SK-N-SH (cell line): ENCODE results near the gene SPDYC. TPM values are rescaled to one million over a fixed set of nuclear protein-coding genes. Genes with fewer than 3 reads are reported as not detected.

Experiments
- CTCF ChIA-PET: fragments of 300-600, 350-600 bp; formaldehyde crosslinking; extraction: SDS; loops from one replicate; lab custom pipeline; 2021; lab: Yijun Ruan, JAX
- POLR2A ChIA-PET: fragments of 350-600 bp; sonication (Branson Sonifier 250); formaldehyde crosslinking; extraction: SDS; loops from one replicate; lab custom pipeline; 2020; ENCODE audit warnings: antibody characterized with exemption, inconsistent platforms; lab: Yijun Ruan, JAX
- DNase-seq: peaks from one replicate; pipeline ENCODE4 v3.0.0; 2012
- H2AFZ ChIP-seq: fragments of 200-600 bp; sonication (generic); 2 replicates; pipeline ENCODE4 v1.8.1; 2016; ENCODE audit warnings: antibody characterized with exemption, mild to moderate bottlenecking, low read depth
- H3F3A ChIP-seq: fragments of 200-600 bp; sonication (generic); replicated peaks from 2 replicates; pipeline ENCODE3; 2016; ENCODE audit warnings: antibody characterized with exemption, mild to moderate bottlenecking; ENCODE audit not compliant: insufficient read depth
- H3K27ac ChIP-seq, 2 experiments: fragments of 200-500 bp in 1 of 2; fragments of 200-600 bp in 1 of 2; sonication (Bioruptor generic) in 1 of 2; sonication (generic), shearing (Covaris generic) in 1 of 2; 2 replicates each; pipeline versions ENCODE4 v1.5.1 to v1.6.1; 2014 to 2016; ENCODE audit warnings: low read depth in 2 of 2, inconsistent platforms in 1 of 2, low read length in 1 of 2, mild to moderate bottlenecking in 1 of 2, mixed read lengths in 1 of 2
- H3K27me3 ChIP-seq: fragments of 200-600 bp; sonication (generic), shearing (Covaris generic); 2 replicates; pipeline ENCODE4 v1.6.1; 2016; ENCODE audit warnings: mixed run types; ENCODE audit not compliant: insufficient read depth
- H3K36me3 ChIP-seq, 2 experiments: fragments of 200-500 bp in 1 of 2; fragments of 200-600 bp in 1 of 2; sonication (Bioruptor generic) in 1 of 2; sonication (generic) in 1 of 2; replicated peaks in 1 of 2; 2 replicates each; pipeline versions ENCODE3 to v1.5.1; 2014 to 2016; ENCODE audit warnings: low read length in 1 of 2, mild to moderate bottlenecking in 1 of 2; ENCODE audit not compliant: insufficient read depth in 2 of 2, control insufficient read depth in 1 of 2
- H3K4me1 ChIP-seq, 2 experiments: fragments of 200-500 bp in 1 of 2; fragments of 200-600 bp in 1 of 2; sonication (Bioruptor generic) in 1 of 2; sonication (generic), shearing (Covaris generic) in 1 of 2; 2 replicates each; pipeline versions ENCODE4 v1.5.1 to v1.6.1; 2014 to 2016; ENCODE audit warnings: low read depth in 1 of 2, low read length in 1 of 2, mixed run types in 1 of 2; ENCODE audit not compliant: insufficient read depth in 2 of 2, control insufficient read depth in 1 of 2
- H3K4me2 ChIP-seq: fragments of 200-600 bp; sonication (generic), shearing (Covaris generic); 2 replicates; pipeline ENCODE4 v1.6.1; 2017; ENCODE audit warnings: mixed run types
- H3K4me3 ChIP-seq, 2 experiments: fragments of 200-500 bp in 1 of 2; fragments of 200-600 bp in 1 of 2; sonication (Bioruptor generic) in 1 of 2; sonication (generic), shearing (Covaris generic) in 1 of 2; 2 replicates each; pipeline versions ENCODE4 v1.5.1 to v1.8.1; 2014 to 2016; ENCODE audit warnings: low read depth in 2 of 2, inconsistent platforms in 1 of 2, low read length in 1 of 2, mild to moderate bottlenecking in 1 of 2, mixed read lengths in 1 of 2, moderate library complexity in 1 of 2
- H3K79me2 ChIP-seq: fragments of 200-600 bp; sonication (generic); 2 replicates; pipeline ENCODE4 v1.8.1; 2017; ENCODE audit warnings: mild to moderate bottlenecking; ENCODE audit not compliant: insufficient read depth
- H3K9ac ChIP-seq: fragments of 200-600 bp; sonication (generic); 2 replicates; pipeline ENCODE4 v1.6.1; 2017; ENCODE audit warnings: mixed run types
- H3K9me2 ChIP-seq: fragments of 200-600 bp; sonication (generic); 2 replicates; pipeline ENCODE4 v1.6.1; 2017; ENCODE audit warnings: mixed run types
- H3K9me3 ChIP-seq: fragments of 200-600 bp; sonication (generic); 2 replicates; pipeline ENCODE4 v1.6.1; 2017; ENCODE audit warnings: mixed run types, mild to moderate bottlenecking, moderate library complexity
- H4K20me1 ChIP-seq: fragments of 200-600 bp; sonication (generic); 2 replicates; pipeline ENCODE4 v1.6.1; 2017; ENCODE audit warnings: mild to moderate bottlenecking, mixed run types; ENCODE audit not compliant: insufficient read depth
- CHD2 ChIP-seq: fragments of 150-350 bp; IDR thresholded peaks from 2 replicates; pipeline ENCODE4 v1.6.1; 2018; ENCODE audit warnings: low read length; ENCODE audit not compliant: partially characterized antibody
- CTCF ChIP-seq: fragments of 200-600 bp; sonication (generic); IDR thresholded peaks from 2 replicates; pipeline ENCODE4 v1.6.1; 2017; ENCODE audit warnings: antibody characterized with exemption, mild to moderate bottlenecking, moderate library complexity
- FOSL2 ChIP-seq: IDR thresholded peaks from 2 replicates; pipeline ENCODE4 v1.4.0; 2012; ENCODE audit warnings: low read depth, mild to moderate bottlenecking, moderate library complexity, borderline replicate concordance
- FOXM1 ChIP-seq: IDR thresholded peaks from 2 replicates; pipeline ENCODE4 v1.4.0; 2012; ENCODE audit warnings: low read depth, mild to moderate bottlenecking
- MEF2A ChIP-seq: IDR thresholded peaks from 2 replicates; pipeline ENCODE4 v1.4.0; 2012; ENCODE audit warnings: low read depth, borderline replicate concordance
- MXI1 ChIP-seq: IDR thresholded peaks from 2 replicates; pipeline ENCODE4 v1.6.1; 2012; ENCODE audit warnings: mild to moderate bottlenecking, low read depth, low read length, improper control_type of control experiment
- NFIC ChIP-seq: IDR thresholded peaks from 2 replicates; pipeline ENCODE4 v1.4.0; 2012; ENCODE audit warnings: borderline replicate concordance
- RCOR1 ChIP-seq: fragments of 150-350 bp; IDR thresholded peaks from 2 replicates; pipeline ENCODE4 v1.6.1; 2017; ENCODE audit warnings: antibody characterized with exemption, low read length
- RFX5 ChIP-seq: IDR thresholded peaks from 2 replicates; pipeline ENCODE4 v1.6.1; 2012; ENCODE audit warnings: mild to moderate bottlenecking, improper control_type of control experiment, low read length
- USF1 ChIP-seq: IDR thresholded peaks from 2 replicates; pipeline ENCODE4 v1.4.0; 2012; ENCODE audit warnings: low read depth, borderline replicate concordance
- USF2 ChIP-seq: fragments of 150-350 bp; IDR thresholded peaks from 2 replicates; pipeline ENCODE4 v1.6.1; 2017; ENCODE audit warnings: antibody characterized with exemption, low read length, low read depth, borderline replicate concordance
- ZBTB33 ChIP-seq: IDR thresholded peaks from 2 replicates; pipeline ENCODE4 v1.4.0; 2012; ENCODE audit warnings: low read depth, borderline replicate concordance
- WGBS: methylation state at CpG from one replicate; pipeline ENCODE4 v1.1.6; 2017; ENCODE audit warnings: low lambda C conversion rate; 5-methylcytosine and 5-hydroxymethylcytosine counted together
- polyA plus RNA-seq, 3 experiments: library from polyadenylated mRNA; depleted of rRNA; stranded (reverse); fragments of >200 nt; gene quantifications; 2 replicates each; pipeline ENCODE4 v1.2.3, GENCODE V29; 2012

The SPDYC gene
- polyA plus RNA-seq (2012; rRNA removed), result not detected in 2 replicates
- polyA plus RNA-seq (2012; cell fraction: cytosol; rRNA removed), result not detected in 2 replicates
- polyA plus RNA-seq (2012; cell fraction: nucleus; rRNA removed), result not detected in 2 replicates

- H3K27ac ChIP-seq, result peak within 1 kb of the TSS in 1 of 2 experiments; percentile 3; a peak in 1 of 4 replicates
Observed at GRCh38 chr11:65170058-65170534, at the start of gene SPDYC. Gene SPDYC (plus strand): TSS chr11:65170233. CDS start chr11:65171358, 1,125 bp downstream.

More at GRCh38 chr11:65170058-65170534, at the start of gene SPDYC:
- CTCF ChIA-PET, result interaction anchor here (0.8 to 1.5 kb wide), 3 partner anchors 11 to 160 kb away, joined by 3 to 5 read pairs (median 3); partner anchors contain the start of gene TM7SF2
- Histone ChIP-seq H3K4me2 (no peak within 1 kb of the TSS), H2AFZ (peak within 1 kb of the TSS; percentile 96; the same call in 1 of the 2 replicates), H3K9ac (no peak within 1 kb of the TSS), H3K36me3 (no peaks in the 10 kb centered on the region), H3K4me3 (no peak within 1 kb of the TSS), H4K20me1 (no peaks in the 10 kb centered on the region), H3K9me2 (no peaks in the 10 kb centered on the region), H3K27me3 (no peaks in the 10 kb centered on the region), H3K4me1 (no peaks in the 10 kb centered on the region; a peak in 1 of 4 replicates), H3K79me2 (no peaks in the 10 kb centered on the region), H3F3A (peaks cover 2% of the 10 kb centered on the region), H3K9me3 (no peaks in the 10 kb centered on the region)
- TF ChIP-seq RCOR1 (no peak), RFX5 (no peak), MEF2A (no peak), USF1 (no peak), CHD2 (no peak), FOXM1 (no peak), USF2 (no peak), NFIC (no peak), CTCF (no peak), FOSL2 (no peak), ZBTB33 (no peak), MXI1 (no peak)
- POLR2A ChIA-PET, result no interaction called here
- DNase-seq, result no peak
- WGBS, result 94% methylated on average over 18 of the region's 21 CpGs
